ENCODE results near the gene SDK1.

Gene SDK1

DNA sequence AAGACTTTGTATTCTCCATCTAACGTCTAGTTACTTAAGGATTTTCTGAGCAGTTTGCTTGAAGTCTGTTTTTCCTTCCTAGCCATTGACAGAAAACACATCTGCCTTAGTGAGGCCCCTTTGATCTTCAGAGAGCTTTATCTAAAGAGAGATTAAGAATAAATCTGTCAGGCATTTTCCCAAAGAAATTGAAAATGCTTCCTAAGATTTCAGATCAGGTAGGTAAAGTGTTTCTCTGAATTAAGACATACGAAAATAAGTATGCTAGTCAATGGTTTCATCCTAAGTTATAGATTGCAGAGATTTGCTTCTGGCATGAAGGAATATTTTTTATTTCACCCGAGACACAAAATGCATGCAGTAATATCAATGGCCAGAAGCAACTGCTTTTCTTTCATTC, 168.6 kb downstream of the SDK1 start:
- no peak for DNase-seq

DNA sequence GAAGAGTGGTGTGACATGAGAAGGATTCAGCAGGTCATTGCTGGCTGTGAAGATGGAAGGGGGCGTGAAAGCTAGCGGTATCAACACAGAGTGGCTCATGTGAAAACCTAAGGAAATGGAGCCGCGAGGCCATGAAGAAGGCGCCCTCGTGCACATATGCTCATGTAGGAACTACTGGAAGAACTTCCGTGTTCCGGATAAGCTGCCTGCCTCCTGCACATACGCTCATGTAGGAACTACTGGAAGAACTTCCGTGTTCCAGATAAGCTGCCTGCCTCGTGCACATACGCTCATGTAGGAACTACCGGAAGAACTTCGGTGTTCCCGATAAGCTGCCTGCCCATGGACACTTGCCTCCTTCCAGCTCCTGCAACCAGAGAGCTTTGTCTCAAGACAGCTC, 179.1 kb downstream of the SDK1 start:
- no peak for DNase-seq

DNA sequence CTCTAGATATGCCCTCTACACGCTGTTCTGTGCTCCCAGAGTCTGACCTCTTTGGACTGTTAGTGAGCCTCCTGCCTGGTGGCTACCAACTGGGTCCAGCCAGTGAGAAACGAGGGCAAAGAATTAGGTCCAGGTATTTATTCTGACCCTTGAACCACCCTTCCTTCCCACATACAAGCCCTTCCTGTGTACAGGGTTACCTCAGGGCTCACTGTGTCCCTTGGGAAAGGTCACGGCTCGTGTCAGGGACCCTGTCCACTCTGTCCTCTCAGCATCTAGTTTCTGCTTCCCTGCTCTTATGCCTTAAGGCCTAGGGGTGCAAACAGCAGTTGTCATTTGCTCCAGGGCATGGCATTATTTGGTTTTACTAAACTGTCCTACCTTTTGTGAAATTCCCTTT, 180.4 kb downstream of the SDK1 start:
- no peak for DNase-seq

DNA sequence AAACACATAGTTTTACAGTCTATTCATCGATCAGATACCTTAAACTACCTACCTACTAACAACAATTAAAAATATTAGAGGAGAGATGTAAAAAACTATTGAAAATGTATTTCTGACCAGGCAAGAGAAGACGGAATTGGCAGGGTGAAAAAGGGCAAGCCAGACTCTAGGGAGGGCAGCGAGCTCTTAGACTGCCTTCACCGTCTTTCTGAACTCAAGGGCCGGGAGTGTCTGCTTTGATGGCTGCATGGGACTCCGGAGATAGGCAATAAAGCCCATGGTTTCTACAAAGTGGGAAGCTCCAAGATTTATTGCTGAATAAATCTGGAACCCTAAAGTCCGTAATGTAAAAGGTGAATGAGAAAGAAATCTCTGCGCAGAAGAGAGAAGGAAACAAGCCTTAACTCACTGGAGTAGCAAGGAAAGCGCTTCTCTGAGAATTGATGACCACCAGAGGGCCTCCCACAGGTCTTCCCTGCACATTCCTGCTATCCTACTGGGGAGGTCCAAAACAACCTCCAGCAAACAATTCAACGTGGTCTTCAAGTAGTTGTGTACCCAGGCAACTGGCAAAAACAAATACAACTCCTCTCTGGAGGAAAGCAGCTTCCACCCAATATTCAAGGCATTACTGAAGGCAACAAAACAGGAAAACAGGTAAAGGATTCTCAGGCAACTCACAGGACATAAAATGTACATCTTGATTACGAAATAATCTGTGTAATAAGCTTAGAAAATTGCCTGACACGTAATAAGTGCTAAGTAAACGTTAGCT, 181.3 kb downstream of the SDK1 start:
- no peak for DNase-seq

DNA sequence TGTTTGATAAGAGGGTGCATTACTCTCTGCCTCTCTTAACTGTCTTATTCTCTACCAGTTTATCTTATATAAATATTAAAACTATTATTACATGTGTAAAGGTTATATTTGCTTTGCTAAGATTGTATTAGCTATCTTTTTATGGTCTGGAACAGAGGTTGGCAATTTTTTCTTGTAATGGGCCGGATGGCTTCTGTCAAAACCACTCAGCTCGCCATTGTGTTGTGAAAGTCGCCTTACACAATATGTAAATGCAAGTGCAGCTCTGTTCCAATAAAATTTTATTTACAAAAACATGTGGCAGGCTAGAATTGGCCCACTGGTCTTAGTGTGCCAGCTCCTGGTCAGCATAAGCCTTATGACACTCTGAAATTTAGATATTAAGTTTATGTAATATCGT, 185.8 kb downstream of the SDK1 start:
- DNase-seq, result no peak

DNA sequence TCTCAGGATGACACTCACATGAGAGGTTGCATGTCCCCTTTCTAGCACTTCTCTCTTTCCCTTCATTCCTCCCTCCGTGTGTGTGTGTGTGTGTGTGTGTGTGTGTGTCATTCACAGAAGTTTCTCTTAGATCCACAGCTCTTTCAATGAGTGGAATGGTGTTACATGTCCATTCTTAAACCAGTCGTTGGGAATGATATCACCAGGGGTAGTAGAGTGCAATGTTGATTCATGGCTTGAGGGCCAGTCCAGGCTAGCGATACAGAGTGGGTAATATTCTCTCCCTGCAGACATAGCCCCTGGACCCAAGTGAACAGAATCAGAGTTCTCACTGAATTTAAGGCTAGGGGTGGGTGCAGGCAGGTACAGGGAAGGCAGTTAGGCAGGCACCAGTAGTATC, 187.8 kb downstream of the SDK1 start:
- no peak for DNase-seq

DNA sequence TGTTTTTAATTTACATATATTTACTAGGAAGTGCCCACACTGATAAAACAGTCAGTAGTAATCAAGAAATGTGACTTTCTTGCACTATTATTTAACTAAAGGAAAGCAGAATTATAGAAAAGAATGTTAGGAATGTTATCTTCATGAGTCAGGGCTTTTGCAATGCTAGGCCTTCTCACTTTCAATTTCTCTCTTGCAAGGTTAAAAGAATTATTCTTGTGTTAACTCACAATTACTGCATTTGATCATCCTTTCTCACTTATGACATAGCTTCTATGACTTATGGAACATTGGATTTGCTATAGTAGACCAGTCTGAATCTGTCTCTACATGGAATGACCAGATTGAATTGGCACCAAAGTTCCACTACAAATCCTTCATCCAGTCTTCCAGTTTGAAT, 192.4 kb downstream of the SDK1 start:
- DNase-seq, result no peak

DNA sequence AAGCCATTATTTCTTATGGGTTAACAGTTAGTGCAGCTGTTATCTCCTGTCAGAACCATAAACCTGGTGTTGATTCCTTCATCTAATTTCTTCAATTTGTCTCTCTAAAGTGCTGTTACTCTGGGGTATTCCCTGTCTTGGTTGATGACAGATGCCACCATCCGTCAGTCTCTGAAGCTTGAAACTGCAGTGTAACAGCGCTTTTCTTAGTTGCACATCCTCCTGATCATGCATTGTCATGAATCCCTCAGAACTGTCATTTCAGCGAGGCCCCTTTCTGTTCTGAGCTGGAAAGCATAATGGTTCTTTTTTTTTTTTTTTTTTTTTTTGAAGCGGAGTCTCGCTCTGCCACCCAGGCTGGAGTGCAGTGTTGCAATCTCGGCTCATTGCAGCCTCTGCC, 193.9 kb downstream of the SDK1 start:
- DNase-seq, result no peak

DNA sequence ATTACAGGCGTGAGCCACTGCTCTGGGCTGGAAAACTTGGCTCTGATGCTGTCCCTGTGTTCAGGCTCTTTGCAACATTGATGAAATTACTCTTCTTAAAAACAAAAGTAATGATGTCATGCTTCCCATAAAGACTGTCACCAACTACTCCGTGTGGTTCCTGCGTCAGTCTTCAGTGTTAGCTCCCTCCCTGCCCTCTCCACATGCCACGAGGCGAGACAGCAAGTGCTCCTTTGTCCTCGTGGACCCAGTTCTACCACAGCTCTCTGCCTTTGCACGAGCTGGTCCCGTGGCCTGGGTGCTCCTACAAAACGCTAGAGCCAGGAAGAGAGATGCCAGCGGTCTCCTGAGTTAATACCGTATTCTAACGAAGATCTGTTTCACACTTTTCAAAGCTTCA, 194.5 kb downstream of the SDK1 start:
- DNase-seq, result no peak

DNA sequence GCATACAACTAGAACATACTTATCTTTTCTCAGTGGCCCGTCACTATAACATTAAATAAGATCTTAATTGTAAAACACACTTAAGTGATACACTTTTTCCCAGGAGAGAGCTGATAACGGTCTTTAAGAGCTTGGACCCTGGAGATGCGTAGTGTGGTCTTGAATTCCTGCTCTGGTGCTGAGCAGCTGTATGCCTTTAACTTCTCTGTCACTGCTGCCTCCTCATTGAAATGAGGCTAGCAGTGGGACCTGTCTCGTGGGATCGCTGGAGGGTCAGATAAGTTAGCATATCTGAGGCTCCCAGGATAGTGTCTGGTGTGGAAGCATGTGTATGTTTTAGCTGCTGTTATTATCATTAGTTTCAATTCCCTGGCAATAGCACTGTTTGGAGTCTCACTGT, 194.9 kb downstream of the SDK1 start:
- no peak for DNase-seq

DNA sequence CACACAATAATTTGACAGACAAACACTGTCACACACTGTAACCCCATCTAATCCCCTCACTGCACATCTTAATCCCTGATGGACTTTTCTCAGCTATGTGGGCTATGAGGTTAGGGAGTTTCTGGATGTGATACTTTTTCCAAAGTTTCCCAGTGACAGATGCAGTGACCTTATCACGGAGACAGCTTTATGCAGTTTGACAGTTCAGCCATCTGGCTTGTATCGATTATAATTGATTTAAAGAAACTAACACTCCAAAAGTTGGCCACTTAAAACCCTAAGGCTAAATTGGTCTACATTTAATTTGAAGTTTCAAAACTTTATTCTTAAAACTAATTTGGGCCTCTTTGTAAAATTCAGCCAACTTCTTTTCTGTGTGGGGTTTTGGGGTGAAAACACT, 196.7 kb downstream of the SDK1 start:
- DNase-seq, result no peak

DNA sequence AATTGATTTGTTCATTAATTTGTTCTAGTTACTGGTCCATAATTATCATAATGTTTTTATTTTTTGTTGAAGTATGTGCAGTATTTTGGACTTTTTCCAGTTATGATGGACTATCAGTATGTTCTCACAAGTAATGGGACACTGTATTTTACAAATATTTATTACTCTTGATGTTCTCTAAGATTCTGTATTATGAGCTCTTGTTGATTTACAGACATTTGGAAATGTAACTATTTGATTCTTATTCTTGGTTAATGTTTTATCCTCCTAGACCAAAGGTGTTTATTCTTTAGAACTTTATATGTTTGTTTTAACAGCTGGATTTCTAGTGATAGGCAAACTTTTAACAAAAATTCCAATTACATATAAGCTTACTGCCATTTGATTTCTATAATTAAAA, 200.6 kb downstream of the SDK1 start:
- DNase-seq, result no peak

DNA sequence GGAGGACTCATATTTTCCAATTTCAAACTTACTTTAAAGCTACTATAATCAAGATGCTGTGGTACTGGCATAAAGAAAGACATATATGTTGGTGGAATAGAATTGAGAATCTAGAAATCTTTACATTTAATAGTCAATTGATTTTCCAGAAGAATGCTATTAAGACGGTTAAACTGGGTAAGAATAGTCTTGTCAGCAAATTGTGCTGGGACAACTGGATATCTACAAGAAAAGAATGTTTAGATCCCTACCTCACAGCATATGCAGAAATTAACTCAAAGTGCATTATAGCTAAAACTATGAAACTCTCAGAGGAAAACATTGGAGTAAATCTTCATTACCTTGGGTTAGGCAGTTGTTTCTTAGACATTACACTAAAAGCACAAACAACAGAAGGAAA, 203.3 kb downstream of the SDK1 start:
- no peak for DNase-seq

DNA sequence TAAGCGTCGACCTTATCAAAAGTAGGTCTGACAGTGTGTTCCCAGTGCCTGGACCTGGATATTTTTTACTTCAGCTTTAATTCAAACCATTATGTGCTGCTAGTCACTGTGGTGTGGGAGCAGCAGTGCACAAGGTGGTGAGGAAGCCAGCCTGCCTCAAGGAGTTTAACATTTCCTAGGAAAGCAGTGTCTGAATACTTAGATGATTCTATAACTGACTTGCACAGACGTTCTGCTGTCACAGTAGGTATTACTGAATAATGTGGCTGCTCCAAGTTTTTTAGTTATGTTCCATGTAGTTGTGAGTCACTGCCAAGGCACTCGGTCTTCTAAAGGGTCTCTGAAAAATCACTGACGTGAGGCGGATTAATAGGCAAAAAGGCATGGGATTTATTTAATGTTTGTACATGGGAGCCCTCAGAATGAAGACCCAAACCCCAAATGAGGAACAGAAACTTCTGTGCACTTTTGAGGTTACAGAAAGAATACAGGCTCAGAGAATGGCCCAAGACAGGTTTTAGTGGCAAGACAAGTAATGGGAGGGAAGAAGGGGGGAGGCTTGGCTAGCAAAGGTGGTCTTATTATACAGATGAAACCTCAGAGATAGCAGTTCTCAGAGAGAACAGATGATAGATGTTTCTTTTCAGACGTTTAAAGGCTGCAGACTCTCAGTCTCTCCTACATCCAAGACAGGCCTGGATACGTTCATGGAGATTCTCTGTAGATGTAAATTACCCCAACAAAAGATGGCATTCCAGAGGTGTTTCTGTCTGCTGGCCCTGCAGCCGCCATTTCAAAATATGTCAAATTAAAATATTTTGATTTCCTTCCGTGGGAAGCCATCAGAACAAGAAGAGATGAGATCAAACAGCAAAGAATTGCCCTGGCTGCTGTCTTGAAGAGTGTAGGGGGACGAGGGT, 209.3 kb downstream of the SDK1 start:
- no peak for DNase-seq

DNA sequence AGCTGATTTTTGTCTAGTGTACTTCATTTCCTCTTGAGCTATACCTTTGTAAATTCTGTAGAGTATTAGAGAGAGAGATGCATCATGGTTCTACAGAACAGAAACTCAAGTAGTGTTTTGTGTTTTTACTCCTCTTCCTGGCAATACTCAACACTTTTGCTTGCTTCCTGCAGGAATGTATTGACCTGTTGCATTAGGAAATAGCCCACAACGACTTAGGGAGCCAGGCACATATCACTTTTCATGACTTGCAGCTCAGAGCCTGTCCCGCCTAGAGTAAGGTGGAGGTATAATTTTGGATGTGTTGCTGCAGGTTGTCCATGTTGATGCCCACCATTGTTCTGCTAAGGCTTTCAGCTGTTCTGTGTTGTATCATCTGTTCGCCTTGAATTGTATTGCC, 216.3 kb downstream of the SDK1 start:
- DNase-seq, result no peak

DNA sequence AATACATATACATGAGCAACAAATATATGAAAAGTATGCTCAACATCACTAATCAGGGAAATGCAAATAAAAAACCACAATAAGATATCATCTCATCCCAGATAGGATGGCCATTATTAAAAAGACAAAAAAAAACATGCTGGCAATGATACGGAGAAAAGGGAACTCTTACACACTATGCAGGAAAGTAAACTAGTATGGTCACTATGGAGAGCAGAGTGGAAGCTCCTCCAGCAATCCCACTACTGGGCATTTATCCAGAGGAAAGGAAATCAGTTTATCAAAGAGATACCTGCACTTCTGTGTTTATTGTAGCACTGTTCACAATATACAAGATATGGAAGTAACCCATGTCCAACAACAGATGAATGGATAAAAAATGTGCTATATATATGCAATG, 217.5 kb downstream of the SDK1 start:
- DNase-seq, result no peak

DNA sequence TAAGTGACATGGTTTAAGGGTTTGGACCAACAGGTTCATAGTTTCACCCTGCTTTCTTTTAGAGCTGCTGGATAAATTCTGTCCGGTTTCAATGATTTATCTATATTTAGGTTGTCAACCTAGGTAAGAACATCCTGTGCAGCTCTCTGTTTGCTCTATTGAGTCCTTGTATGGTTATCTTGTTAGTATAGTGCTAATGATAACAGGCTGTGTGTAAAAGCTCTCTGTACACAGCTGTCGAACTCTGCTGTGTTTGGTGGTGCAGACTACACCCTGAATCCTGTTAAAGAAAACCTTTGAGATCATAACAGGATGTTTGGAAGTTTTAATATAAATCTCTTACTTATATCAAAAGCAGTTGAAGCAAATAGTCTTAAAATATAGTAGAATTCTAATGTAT, 219.2 kb downstream of the SDK1 start:
- DNase-seq, result no peak

DNA sequence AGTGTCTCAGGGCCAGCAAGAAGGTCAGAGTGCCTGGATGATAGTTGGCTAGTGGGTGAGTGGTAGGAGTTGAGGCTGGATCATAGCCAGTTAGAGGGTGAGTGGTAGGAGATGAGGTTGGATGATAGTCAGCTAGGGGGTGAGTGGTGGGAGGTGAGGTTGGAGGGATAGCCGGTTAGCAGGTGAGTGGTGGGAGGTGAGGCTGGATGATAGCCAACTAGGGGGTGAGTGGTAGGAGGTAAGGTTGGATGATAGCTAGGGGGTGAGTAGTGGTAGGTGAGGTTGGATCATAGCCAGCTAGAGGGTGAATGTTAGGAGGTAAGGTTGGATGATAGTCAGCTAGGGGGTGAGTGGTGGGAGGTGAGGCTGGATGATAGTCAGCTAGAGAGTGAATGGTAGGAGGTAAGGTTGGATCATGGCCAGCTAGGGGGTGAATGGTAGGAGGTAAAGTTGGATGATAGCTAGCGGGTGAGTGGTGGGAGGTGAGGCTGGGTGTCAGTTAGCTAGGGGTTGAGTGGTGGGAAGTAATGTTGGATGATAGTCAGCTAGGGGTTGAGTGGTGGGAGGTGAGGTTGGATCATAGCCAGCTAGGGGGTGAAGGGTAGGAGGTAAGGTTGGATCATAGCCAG, 226.6 kb downstream of the SDK1 start:
- no peak for DNase-seq

DNA sequence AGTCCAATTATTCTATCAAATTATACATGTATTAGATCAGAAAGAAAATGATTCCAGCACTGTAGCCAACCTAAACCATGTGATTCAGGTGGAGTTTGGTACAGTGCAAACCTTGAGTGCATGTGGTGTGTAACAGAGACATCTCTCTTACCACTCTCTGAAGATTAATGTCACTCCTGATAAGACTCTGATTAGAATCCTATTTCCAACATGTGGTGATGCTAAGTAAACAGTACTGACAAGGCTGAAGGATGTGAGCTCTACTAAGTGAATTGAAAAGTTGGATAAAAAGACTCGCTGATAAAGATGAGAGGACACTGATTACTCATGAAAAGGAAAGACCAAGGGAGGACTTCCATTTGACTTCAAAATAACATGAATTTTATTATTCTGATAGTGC, 232.0 kb downstream of the SDK1 start:
- DNase-seq, result no peak

DNA sequence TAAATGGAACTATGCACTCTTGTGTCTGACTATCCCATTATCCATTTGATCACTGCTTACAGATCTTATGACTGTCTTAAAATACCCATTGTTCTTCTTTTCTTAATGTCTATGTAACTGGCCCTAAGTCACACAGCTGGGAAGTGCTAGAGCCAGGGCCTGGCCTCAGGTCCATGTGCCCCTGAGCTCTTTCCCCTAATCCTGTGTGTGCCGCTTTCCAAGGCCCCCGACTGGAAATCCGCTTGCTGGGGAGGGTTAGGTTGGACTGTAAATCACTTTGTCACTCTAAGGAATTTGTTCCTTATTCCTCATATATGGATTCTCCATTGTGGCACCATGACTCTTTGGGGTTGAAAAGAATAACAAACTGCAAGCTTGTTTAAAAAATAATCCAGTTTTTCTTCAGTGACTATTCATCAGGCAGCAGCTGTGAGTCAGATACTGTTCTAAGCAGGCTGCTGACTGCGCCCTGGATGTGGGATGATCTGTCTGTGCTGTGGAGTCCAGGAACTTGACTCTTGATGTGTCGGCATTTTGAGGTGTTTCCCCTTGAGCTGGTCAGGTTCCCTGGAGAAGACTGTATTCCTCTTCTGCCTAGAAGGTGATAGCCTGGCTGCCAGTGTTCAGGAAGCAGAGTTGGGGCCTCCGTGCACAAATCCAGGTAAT, 236.3 kb downstream of the SDK1 start:
- DNase-seq, result no peak

DNA sequence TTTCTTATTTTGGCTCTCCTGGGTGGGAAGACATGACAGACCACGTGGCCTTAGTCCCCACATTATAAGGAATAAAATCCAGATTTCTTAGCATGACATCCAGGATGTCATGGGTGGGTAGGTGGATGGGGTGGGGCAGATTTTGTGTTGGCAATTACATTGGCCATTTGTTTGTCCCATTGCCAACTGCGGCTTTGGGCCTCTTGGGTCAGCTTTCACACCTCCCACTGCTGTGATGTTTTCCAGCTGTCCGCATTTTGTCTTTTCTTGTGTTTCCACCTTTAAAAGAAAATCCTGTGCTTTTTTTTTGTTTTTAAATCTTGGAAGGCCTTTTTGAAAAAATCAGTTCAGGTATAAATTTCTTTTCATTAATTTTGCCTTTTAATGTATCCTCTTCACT, 237.0 kb downstream of the SDK1 start:
- DNase-seq, result no peak

DNA sequence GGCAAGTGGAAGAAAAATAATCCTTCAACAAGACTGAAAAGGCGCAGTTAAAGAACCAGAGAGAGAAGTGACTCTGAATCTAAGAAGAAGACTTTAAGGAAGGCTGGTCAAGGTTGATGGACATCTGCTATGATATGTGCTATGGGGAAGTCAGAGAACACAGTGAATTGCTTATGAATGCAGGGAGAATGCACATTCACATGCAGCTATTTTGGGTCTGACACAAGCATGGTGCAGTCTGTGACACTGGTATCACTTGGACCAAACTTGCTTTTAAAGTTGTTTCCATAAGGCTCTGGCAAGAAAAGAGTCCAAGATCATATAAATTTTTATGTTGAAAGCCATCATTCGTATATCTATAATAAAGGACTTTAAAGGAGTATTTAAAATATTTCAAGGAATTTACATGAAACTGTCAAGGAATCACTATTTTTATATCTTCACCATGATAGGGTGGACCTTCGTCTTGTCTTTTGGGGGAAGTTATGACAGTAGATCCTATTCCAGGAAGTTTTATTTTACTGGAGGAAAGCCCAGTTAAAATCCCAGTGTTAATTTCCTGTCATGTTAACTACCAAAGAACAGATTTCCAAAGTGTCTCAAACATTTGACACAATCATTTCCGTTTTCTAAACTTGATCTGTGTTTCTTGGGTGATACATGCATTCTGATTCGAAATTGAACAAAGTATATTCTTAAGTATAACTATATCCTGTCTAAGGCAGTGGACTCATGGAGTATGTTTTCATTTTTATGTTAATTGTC, 239.6 kb downstream of the SDK1 start:
- DNase-seq, result no peak

DNA sequence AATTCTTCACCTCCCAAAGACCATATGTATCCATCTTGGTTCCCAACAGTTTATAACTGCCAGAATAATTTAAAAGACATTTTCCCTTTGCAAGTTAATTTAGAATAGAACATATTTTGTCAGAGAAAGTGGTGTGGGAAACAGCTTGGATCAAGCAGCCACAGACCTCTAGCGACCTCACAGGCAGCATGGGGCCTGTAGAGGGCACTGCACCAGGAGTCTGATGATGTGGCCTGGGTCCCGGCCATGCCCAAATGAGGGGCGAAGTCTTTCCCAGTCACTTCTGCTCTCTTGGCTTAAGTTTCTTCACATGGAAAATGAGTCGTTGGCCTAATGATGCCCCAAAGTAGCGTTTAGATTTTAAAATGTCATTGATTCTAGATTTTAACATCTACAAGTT, 243.2 kb downstream of the SDK1 start:
- no peak for DNase-seq

All from 8988T (cell line).